ENCODE data around the gene SOX2.
A peak's percentile ranks its signal among the peaks of the same experiment; 100 is the strongest.

Gene SOX2

GRCh38 chr3:181707980-181708379, 3.7 kb upstream of the SOX2 start:
- TF ChIP-seq FOXM1 (IDR thresholded peaks at IDR 0.05; ENCODE audit: borderline replicate concordance, low read depth) (no peak), USF1 (IDR thresholded peaks at IDR 0.05) (no peak), YY1 (IDR thresholded peaks at IDR 0.05; ENCODE audit: low read depth) (no peak), TCF12 (IDR thresholded peaks at IDR 0.05; ENCODE audit: low read depth) (no peak), REST (IDR thresholded peaks at IDR 0.05; ENCODE audit: low read depth) (no peak), TEAD4 (IDR thresholded peaks at IDR 0.05) (no peak), TAF1 (IDR thresholded peaks at IDR 0.05; ENCODE audit: low read depth) (no peak), EP300 (IDR thresholded peaks at IDR 0.05; ENCODE audit: borderline replicate concordance) (no peak), EGR1 (IDR thresholded peaks at IDR 0.05) (no peak), NFIC (IDR thresholded peaks at IDR 0.05) (no peak), ZBTB7A (IDR thresholded peaks at IDR 0.05; ENCODE audit: low read depth) (no peak), CEBPB (IDR thresholded peaks at IDR 0.05) (no peak), MAX (IDR thresholded peaks at IDR 0.05) (no peak), CREB1 (IDR thresholded peaks at IDR 0.05; ENCODE audit: low read depth) (no peak), RAD21 (IDR thresholded peaks at IDR 0.05; ENCODE audit: low read depth) (no peak)

- TF ChIP-seq RAD21 (IDR thresholded peaks at IDR 0.05; ENCODE audit: low read depth) = peak; percentile 83
- TF ChIP-seq CREB1 (IDR thresholded peaks at IDR 0.05; ENCODE audit: low read depth) = no peak
- TF ChIP-seq YY1 (IDR thresholded peaks at IDR 0.05; ENCODE audit: low read depth) = no peak
- TF ChIP-seq TAF1 (IDR thresholded peaks at IDR 0.05; ENCODE audit: low read depth) = no peak
- TF ChIP-seq CEBPB (IDR thresholded peaks at IDR 0.05) = no peak
- TF ChIP-seq ZBTB7A (IDR thresholded peaks at IDR 0.05; ENCODE audit: low read depth) = no peak
These were observed 2.0 kb upstream of the SOX2 start for GRCh38 chr3:181709537-181710279.

- no peak for TF ChIP-seq TEAD4 (IDR thresholded peaks at IDR 0.05)
- no peak for TF ChIP-seq EGR1 (IDR thresholded peaks at IDR 0.05)
- no peak for TF ChIP-seq MAX (IDR thresholded peaks at IDR 0.05)
- no peak for TF ChIP-seq NFIC (IDR thresholded peaks at IDR 0.05)
- no peak for TF ChIP-seq TCF12 (IDR thresholded peaks at IDR 0.05; ENCODE audit: low read depth)
- TF ChIP-seq CREB1 (IDR thresholded peaks at IDR 0.05; ENCODE audit: low read depth) = no peak
- TF ChIP-seq TAF1 (IDR thresholded peaks at IDR 0.05; ENCODE audit: low read depth) = no peak
- TF ChIP-seq YY1 (IDR thresholded peaks at IDR 0.05; ENCODE audit: low read depth) = no peak
- TF ChIP-seq EP300 (IDR thresholded peaks at IDR 0.05; ENCODE audit: borderline replicate concordance) = no peak
- no peak for TF ChIP-seq ZBTB7A (IDR thresholded peaks at IDR 0.05; ENCODE audit: low read depth)
These were observed 1.1 kb upstream of the SOX2 start for GRCh38 chr3:181710345-181711291.

GRCh38 chr3:181712226-181712552, 464 bp downstream of the SOX2 start:
- no peak for TF ChIP-seq RAD21 (IDR thresholded peaks at IDR 0.05; ENCODE audit: low read depth)
- no peak for TF ChIP-seq TAF1 (IDR thresholded peaks at IDR 0.05; ENCODE audit: low read depth)
- TF ChIP-seq EP300 (IDR thresholded peaks at IDR 0.05; ENCODE audit: borderline replicate concordance) = no peak
- TF ChIP-seq EGR1 (IDR thresholded peaks at IDR 0.05) = no peak
- TF ChIP-seq CEBPB (IDR thresholded peaks at IDR 0.05) = no peak
- TF ChIP-seq USF1 (IDR thresholded peaks at IDR 0.05) = no peak
- TF ChIP-seq CREB1 (IDR thresholded peaks at IDR 0.05; ENCODE audit: low read depth) = no peak
- no peak for TF ChIP-seq ZBTB7A (IDR thresholded peaks at IDR 0.05; ENCODE audit: low read depth)
- no peak for TF ChIP-seq REST (IDR thresholded peaks at IDR 0.05; ENCODE audit: low read depth)
- no peak for TF ChIP-seq NFIC (IDR thresholded peaks at IDR 0.05)
- no peak for TF ChIP-seq MAX (IDR thresholded peaks at IDR 0.05)
- TF ChIP-seq TEAD4 (IDR thresholded peaks at IDR 0.05) = no peak
- TF ChIP-seq FOXM1 (IDR thresholded peaks at IDR 0.05; ENCODE audit: borderline replicate concordance, low read depth) = no peak

Measured in Ishikawa (cell line).